ENCODE results near the gene CHRNA5.

Gene CHRNA5

DNA sequence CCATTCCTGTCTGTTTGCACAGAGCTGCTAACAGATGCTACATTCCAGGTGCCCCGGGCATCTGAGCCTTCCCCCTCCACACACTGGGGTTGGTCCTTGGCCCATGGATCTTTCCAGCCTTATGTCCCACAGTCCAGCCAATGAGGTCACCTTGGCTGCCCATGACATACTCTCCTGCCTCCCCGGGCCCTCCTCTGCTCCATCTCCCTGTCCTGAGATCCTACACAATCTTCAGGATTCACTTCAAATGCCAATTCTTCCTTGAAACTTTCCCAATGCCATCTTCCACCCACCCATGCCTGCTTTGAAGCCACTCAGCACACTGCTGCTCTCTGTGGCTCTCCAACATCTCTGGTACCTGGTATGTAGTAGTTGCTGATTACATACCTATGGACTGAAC is 51.2 kb downstream of the CHRNA5 start:
- Histone ChIP-seq H3K27ac (replicated peaks) (no peak overlapping the region), H3K4me3 (replicated peaks; ENCODE audit: insufficient read depth, low read length) (no peak overlapping the region), H3K27me3 (ENCODE audit: insufficient read depth, poor library complexity, severe bottlenecking) (peaks cover 24% of the 10 kb centered on the region)
- TF ChIP-seq, protein P1, sequence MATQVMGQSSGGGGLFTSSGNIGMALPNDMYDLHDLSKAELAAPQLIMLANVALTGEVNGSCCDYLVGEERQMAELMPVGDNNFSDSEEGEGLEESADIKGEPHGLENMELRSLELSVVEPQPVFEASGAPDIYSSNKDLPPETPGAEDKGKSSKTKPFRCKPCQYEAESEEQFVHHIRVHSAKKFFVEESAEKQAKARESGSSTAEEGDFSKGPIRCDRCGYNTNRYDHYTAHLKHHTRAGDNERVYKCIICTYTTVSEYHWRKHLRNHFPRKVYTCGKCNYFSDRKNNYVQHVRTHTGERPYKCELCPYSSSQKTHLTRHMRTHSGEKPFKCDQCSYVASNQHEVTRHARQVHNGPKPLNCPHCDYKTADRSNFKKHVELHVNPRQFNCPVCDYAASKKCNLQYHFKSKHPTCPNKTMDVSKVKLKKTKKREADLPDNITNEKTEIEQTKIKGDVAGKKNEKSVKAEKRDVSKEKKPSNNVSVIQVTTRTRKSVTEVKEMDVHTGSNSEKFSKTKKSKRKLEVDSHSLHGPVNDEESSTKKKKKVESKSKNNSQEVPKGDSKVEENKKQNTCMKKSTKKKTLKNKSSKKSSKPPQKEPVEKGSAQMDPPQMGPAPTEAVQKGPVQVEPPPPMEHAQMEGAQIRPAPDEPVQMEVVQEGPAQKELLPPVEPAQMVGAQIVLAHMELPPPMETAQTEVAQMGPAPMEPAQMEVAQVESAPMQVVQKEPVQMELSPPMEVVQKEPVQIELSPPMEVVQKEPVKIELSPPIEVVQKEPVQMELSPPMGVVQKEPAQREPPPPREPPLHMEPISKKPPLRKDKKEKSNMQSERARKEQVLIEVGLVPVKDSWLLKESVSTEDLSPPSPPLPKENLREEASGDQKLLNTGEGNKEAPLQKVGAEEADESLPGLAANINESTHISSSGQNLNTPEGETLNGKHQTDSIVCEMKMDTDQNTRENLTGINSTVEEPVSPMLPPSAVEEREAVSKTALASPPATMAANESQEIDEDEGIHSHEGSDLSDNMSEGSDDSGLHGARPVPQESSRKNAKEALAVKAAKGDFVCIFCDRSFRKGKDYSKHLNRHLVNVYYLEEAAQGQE (IDR thresholded peaks at IDR 0.05; ENCODE audit: insufficient replicate concordance, low read depth), result no peak
- no peak for TF ChIP-seq POLR2AphosphoS5 (IDR thresholded peaks at IDR 0.05; ENCODE audit: low read depth)
- TF ChIP-seq SPI1 (IDR thresholded peaks at IDR 0.05; ENCODE audit: borderline replicate concordance, low read depth), result no peak
- no peak for TF ChIP-seq GABPA (IDR thresholded peaks at IDR 0.05; ENCODE audit: low read depth)
- TF ChIP-seq, protein P2, sequence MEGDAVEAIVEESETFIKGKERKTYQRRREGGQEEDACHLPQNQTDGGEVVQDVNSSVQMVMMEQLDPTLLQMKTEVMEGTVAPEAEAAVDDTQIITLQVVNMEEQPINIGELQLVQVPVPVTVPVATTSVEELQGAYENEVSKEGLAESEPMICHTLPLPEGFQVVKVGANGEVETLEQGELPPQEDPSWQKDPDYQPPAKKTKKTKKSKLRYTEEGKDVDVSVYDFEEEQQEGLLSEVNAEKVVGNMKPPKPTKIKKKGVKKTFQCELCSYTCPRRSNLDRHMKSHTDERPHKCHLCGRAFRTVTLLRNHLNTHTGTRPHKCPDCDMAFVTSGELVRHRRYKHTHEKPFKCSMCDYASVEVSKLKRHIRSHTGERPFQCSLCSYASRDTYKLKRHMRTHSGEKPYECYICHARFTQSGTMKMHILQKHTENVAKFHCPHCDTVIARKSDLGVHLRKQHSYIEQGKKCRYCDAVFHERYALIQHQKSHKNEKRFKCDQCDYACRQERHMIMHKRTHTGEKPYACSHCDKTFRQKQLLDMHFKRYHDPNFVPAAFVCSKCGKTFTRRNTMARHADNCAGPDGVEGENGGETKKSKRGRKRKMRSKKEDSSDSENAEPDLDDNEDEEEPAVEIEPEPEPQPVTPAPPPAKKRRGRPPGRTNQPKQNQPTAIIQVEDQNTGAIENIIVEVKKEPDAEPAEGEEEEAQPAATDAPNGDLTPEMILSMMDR (IDR thresholded peaks at IDR 0.05; ENCODE audit: insufficient read depth, low read length), result no peak
- DNase-seq (ENCODE audit: low read depth in 1 of 2, low spot score in 1 of 2), result no peak

DNA sequence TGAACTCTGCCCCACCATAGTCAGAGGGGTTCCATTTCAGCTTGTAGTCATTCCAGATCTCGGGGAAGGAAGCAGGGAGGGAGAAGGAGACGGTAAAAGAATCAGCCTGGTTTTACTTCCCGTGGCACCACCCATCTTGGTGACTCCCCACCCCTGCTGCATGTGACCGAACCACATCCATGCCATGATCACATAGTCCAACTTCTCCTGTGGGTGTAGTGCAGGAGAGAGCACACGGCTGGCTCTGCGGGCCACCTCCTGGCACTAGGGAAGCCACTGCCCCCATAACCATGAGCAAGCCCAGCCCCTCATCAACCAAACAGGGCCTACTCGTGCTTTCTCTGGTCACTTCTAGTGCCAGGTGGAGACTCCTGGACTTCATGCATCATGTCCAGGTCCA is 51.8 kb downstream of the CHRNA5 start:
- TF ChIP-seq, protein P1 (IDR thresholded peaks at IDR 0.05; ENCODE audit: insufficient replicate concordance, low read depth), result no peak
- TF ChIP-seq SPI1 (IDR thresholded peaks at IDR 0.05; ENCODE audit: borderline replicate concordance, low read depth) (no peak), POLR2AphosphoS5 (IDR thresholded peaks at IDR 0.05; ENCODE audit: low read depth) (no peak), GABPA (IDR thresholded peaks at IDR 0.05; ENCODE audit: low read depth) (no peak)
- TF ChIP-seq, protein P2 (IDR thresholded peaks at IDR 0.05; ENCODE audit: insufficient read depth, low read length), result no peak
- Histone ChIP-seq H3K27ac (replicated peaks) (no peak overlapping the region), H3K27me3 (ENCODE audit: insufficient read depth, poor library complexity, severe bottlenecking) (peaks cover 30% of the 10 kb centered on the region), H3K4me3 (replicated peaks; ENCODE audit: insufficient read depth, low read length) (no peak overlapping the region)
- no peak for DNase-seq (ENCODE audit: low read depth in 1 of 2, low spot score in 1 of 2)

DNA sequence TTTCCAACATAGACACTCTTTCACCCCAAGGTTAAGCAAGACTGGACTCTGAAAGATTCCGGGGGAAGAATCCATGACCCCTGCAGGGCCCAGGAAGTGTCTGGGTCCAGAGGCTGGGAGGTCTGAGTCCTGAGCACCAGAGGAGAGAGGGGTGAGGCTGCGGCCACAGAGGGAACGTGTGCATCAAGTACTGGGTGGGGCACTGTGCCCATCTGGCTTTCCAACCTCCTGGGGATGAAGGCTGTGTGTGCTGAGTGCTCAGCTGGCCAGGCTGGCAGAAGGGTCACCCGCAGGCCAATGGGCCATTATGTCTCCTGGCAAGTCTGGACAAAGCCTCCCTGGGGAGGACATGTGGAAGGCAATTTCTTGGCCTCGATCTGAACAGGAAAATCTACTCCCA is 52.2 kb downstream of the CHRNA5 start:
- DNase-seq (ENCODE audit: low read depth in 1 of 2, low spot score in 1 of 2), result no peak
- no peak for TF ChIP-seq SPI1 (IDR thresholded peaks at IDR 0.05; ENCODE audit: borderline replicate concordance, low read depth)
- TF ChIP-seq GABPA (IDR thresholded peaks at IDR 0.05; ENCODE audit: low read depth), result no peak
- no peak overlapping the region for H3K4me3 ChIP-seq (replicated peaks; ENCODE audit: insufficient read depth, low read length)
- H3K27me3 ChIP-seq (ENCODE audit: insufficient read depth, poor library complexity, severe bottlenecking), result peaks cover 34% of the 10 kb centered on the region
- no peak overlapping the region for H3K27ac ChIP-seq (replicated peaks)

DNA sequence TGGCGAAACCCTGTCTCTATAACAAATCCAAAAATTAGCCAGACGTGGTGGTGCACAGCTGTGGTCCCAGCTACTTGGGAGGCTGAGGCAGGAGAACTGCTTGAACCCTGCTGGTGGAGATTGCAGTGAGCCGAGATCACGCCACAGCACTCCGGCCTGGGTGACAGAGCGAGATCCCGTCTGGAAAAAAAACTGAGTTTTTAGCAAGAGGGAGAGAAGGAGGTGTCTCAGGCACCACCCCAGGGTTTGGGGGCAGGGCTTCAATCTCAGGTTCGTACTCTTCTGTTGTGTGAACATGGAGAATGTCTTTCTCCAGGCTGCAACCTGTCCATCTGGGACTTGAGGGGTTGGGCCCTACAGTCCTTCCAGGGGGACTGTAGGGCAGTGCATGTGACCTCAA is 52.7 kb downstream of the CHRNA5 start:
- H3K27me3 ChIP-seq (ENCODE audit: insufficient read depth, poor library complexity, severe bottlenecking), result peaks cover 34% of the 10 kb centered on the region
- H3K27ac ChIP-seq (replicated peaks), result no peak overlapping the region
- H3K4me3 ChIP-seq (replicated peaks; ENCODE audit: insufficient read depth, low read length), result no peak overlapping the region
- TF ChIP-seq, protein P2 (IDR thresholded peaks at IDR 0.05; ENCODE audit: insufficient read depth, low read length), result no peak
- TF ChIP-seq GABPA (IDR thresholded peaks at IDR 0.05; ENCODE audit: low read depth) (no peak), SPI1 (IDR thresholded peaks at IDR 0.05; ENCODE audit: borderline replicate concordance, low read depth) (no peak), POLR2AphosphoS5 (IDR thresholded peaks at IDR 0.05; ENCODE audit: low read depth) (no peak)
- TF ChIP-seq, protein P1 (IDR thresholded peaks at IDR 0.05; ENCODE audit: insufficient replicate concordance, low read depth), result no peak
- no peak for DNase-seq (ENCODE audit: low read depth in 1 of 2, low spot score in 1 of 2)

Measured in HL-60 (cell line).